ENCODE data around the gene NF1.
A peak's percentile ranks its signal among the peaks of the same experiment; 100 is the strongest.

NF1 gene

DNA sequence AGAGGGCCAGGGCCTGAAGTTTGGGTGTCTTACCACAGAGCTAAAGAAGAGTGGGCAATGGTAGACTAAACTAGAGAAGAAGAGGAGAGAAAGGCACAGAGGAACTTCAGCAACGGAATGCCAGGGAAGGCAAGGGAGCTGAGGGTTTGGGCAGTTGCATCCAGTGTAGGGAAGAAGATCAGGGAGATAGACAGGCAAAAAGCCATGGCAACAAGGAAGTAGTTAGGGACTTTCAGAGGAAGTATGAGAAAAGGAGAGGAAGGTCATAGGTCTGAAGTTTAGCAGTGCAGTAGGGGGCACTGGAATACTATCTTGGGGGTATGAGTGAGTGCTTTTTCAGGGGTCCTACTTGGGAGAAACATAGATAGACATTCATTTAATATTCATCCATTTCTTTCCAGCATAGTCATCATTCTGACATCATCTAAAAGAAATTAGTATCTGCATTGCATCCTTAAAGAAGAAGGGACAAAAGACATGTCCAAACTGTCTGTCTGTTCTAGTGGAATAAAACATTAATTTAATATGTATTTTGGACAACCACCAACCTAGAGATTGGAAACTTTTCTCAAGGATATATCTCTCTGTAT lies 2.2 kb upstream of the NF1 start:
- Histone ChIP-seq H3K4me3 (ENCODE audit: insufficient read depth in 1 of 2, low read depth in 1 of 2, low read length in 2 of 2) (no peak overlapping the region), H3K36me3 (ENCODE audit: control insufficient read depth in 1 of 2, insufficient read depth in 2 of 2, low read depth in 1 of 2, low read length in 2 of 2) (no peaks in the 10 kb centered on the region), H2AFZ (ENCODE audit: low read depth, low read length) (no peak overlapping the region), H2BK120ac (ENCODE audit: low read depth, low read length) (no peak overlapping the region), H2BK5ac (ENCODE audit: low read depth, low read length, poor library complexity, severe bottlenecking) (no peak overlapping the region), H3K14ac (ENCODE audit: low read length in 2 of 2) (no peak overlapping the region), H3K27ac (ENCODE audit: low read length, poor library complexity, severe bottlenecking) (peak overlapping the region; percentile 25), H2AK5ac (ENCODE audit: low read length, severe bottlenecking) (peak overlapping the region; percentile 17), H3K23ac (ENCODE audit: low read length in 2 of 2) (no peak overlapping the region), H3K4me2 (ENCODE audit: low read length, poor library complexity, severe bottlenecking) (no peak overlapping the region), H3K9ac (ENCODE audit: low read length) (no peak overlapping the region), H2BK12ac (ENCODE audit: low read length in 2 of 2) (no peak overlapping the region), H3K18ac (ENCODE audit: low read depth in 1 of 2, low read length in 2 of 2) (no peak overlapping the region), H3K4me1 (ENCODE audit: control insufficient read depth, insufficient read depth, low read depth, low read length) (peaks cover under 1% of the 10 kb centered on the region), H3K4ac (ENCODE audit: low read depth in 1 of 2, low read length in 2 of 2) (no peak overlapping the region), H4K8ac (ENCODE audit: low read length) (no peak overlapping the region), H3K27me3 (ENCODE audit: control insufficient read depth in 1 of 2, insufficient read depth in 1 of 2, low read length in 2 of 2) (no peaks in the 10 kb centered on the region), H4K91ac (ENCODE audit: low read length) (no peak overlapping the region), H3K79me1 (replicated peaks; ENCODE audit: low read length, poor library complexity, severe bottlenecking) (no peaks in the 10 kb centered on the region), H2BK15ac (ENCODE audit: low read depth, poor library complexity, severe bottlenecking) (no peak overlapping the region), H3K9me3 (ENCODE audit: control insufficient read depth, low read length) (no peaks in the 10 kb centered on the region)
- DNase-seq: peak; percentile 14
- 90% methylated on average over 1 of the region's 1 CpG for WGBS

DNA sequence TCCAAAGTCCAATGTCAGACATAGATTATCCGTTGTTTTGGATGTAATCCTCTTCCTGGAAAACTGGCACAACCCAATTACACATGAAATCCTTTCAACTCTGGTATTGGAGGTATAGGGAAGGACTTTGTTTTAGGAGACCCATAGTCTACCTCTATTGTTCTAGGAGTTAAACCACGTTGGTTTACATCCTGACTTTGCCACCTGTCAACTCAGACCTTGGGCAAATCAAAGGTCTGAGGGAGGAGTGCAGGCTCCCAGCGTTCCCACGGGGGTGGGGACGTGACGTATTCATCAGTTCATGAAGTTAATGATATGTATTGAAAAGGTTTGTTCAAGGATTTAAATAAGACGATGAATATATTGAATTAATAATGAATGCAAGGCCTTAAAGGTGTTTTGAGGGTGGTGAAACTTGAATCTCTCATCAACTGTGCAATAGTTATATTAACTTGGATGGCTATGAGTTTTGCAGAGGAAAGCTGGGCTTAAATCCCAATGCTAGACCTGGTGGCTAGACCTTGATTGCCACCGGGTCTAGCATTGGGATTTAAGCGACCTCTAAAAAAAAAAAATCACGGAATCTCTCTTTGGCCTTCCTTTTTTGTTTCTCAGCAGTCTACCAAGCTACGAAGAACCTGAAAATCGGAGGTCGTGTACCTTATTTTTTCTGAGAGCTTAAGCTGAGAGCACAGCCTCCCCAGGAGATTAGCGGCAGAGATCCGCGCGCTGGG lies 744 bp upstream of the NF1 start:
- no peak for DNase-seq
- Histone ChIP-seq H3K27me3 (ENCODE audit: control insufficient read depth in 1 of 2, insufficient read depth in 1 of 2, low read length in 2 of 2) (no peaks in the 10 kb centered on the region), H3K23ac (ENCODE audit: low read length in 2 of 2) (no peak overlapping the region), H2AK5ac (ENCODE audit: low read length, severe bottlenecking) (no peak overlapping the region), H3K4me1 (ENCODE audit: control insufficient read depth, insufficient read depth, low read depth, low read length) (peaks cover 4% of the 10 kb centered on the region), H3K4ac (ENCODE audit: low read depth in 1 of 2, low read length in 2 of 2) (no peak overlapping the region), H3K14ac (ENCODE audit: low read length in 2 of 2) (no peak overlapping the region), H3K27ac (ENCODE audit: low read length, poor library complexity, severe bottlenecking) (peak overlapping the region; percentile 89), H4K91ac (ENCODE audit: low read length) (no peak overlapping the region), H3K4me2 (ENCODE audit: low read length, poor library complexity, severe bottlenecking) (peak overlapping the region; percentile 74), H3K9me3 (ENCODE audit: control insufficient read depth, low read length) (no peaks in the 10 kb centered on the region), H3K36me3 (ENCODE audit: control insufficient read depth in 1 of 2, insufficient read depth in 2 of 2, low read depth in 1 of 2, low read length in 2 of 2) (no peaks in the 10 kb centered on the region), H3K79me1 (replicated peaks; ENCODE audit: low read length, poor library complexity, severe bottlenecking) (no peaks in the 10 kb centered on the region), H3K4me3 (ENCODE audit: insufficient read depth in 1 of 2, low read depth in 1 of 2, low read length in 2 of 2) (peak overlapping the region; percentile 81 to 94), H2AFZ (ENCODE audit: low read depth, low read length) (no peak overlapping the region), H2BK15ac (ENCODE audit: low read depth, poor library complexity, severe bottlenecking) (peak overlapping the region; percentile 63), H3K18ac (ENCODE audit: low read depth in 1 of 2, low read length in 2 of 2) (no peak overlapping the region), H2BK120ac (ENCODE audit: low read depth, low read length) (peak overlapping the region; percentile 21), H2BK12ac (ENCODE audit: low read length in 2 of 2) (no peak overlapping the region), H3K9ac (ENCODE audit: low read length) (peak overlapping the region; percentile 84), H4K8ac (ENCODE audit: low read length) (peak overlapping the region; percentile 90), H2BK5ac (ENCODE audit: low read depth, low read length, poor library complexity, severe bottlenecking) (no peak overlapping the region)
- 27% methylated on average over 16 of the region's 17 CpGs for WGBS

DNA sequence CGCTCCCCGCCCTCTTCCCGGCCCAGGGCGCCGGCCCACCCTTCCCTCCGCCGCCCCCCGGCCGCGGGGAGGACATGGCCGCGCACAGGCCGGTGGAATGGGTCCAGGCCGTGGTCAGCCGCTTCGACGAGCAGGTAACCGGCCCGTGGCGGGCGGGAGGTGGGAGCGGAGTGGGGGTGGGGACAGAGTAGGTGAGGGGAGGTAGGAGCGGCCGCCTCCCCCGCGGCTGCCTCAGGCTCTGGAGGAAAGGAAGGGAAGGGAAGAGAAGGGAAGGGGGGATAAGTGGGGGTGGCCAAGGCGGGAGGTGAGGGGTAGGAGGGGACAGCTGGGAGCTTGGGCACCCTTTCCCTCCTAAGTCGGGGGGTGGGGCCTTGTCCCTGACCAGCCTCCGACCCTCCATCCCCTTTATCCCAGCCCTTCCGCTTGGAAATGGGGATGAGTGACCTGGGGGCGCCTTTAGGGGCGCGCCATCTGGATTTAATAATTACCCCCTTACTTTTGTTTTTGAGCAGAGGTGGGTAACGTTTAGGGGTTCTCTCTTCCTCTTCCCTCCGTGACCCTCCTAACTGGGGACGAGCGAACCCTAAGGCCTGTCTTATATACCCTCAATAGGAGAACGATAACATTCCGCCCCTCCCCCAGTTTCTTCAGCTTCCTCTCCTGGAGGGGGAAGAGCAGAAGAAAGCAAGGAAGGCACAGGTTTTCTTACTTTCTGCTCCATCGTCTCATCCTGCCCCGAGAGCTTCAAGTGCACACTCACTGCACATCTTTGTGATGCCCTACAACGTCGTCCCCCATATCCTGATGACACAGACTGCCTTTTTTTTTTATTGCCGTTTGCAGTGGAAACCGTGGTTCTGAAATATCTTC lies 694 bp downstream of the NF1 start:
- H3K36me3 ChIP-seq (ENCODE audit: control insufficient read depth in 1 of 2, insufficient read depth in 2 of 2, low read depth in 1 of 2, low read length in 2 of 2): no peaks in the 10 kb centered on the region
- H2BK5ac ChIP-seq (ENCODE audit: low read depth, low read length, poor library complexity, severe bottlenecking): peak overlapping the region; percentile 75
- peak overlapping the region; percentile 93 for H3K9ac ChIP-seq (ENCODE audit: low read length)
- H2AK5ac ChIP-seq (ENCODE audit: low read length, severe bottlenecking): no peak overlapping the region
- no peaks in the 10 kb centered on the region for H3K9me3 ChIP-seq (ENCODE audit: control insufficient read depth, low read length)
- H3K18ac ChIP-seq (ENCODE audit: low read depth in 1 of 2, low read length in 2 of 2): peak overlapping the region; percentile 91 to 100
- peak overlapping the region; percentile 51 for H2AFZ ChIP-seq (ENCODE audit: low read depth, low read length)
- WGBS: 0% methylated on average over 29 of the region's 45 CpGs
- H3K27ac ChIP-seq (ENCODE audit: low read length, poor library complexity, severe bottlenecking): peak overlapping the region; percentile 83
- H2BK15ac ChIP-seq (ENCODE audit: low read depth, poor library complexity, severe bottlenecking): peak overlapping the region; percentile 88
- H3K14ac ChIP-seq (ENCODE audit: low read length in 2 of 2): peak overlapping the region; percentile 5 to 40
- peak overlapping the region; percentile 92 for H3K4me2 ChIP-seq (ENCODE audit: low read length, poor library complexity, severe bottlenecking)
- H3K23ac ChIP-seq (ENCODE audit: low read length in 2 of 2): no peak overlapping the region
- peak overlapping the region; percentile 99 for H4K91ac ChIP-seq (ENCODE audit: low read length)
- H3K4me3 ChIP-seq (ENCODE audit: insufficient read depth in 1 of 2, low read depth in 1 of 2, low read length in 2 of 2): peak overlapping the region; percentile 81 to 94
- H3K4ac ChIP-seq (ENCODE audit: low read depth in 1 of 2, low read length in 2 of 2): peak overlapping the region; percentile 61 to 97
- DNase-seq: peak; percentile 74
- H3K27me3 ChIP-seq (ENCODE audit: control insufficient read depth in 1 of 2, insufficient read depth in 1 of 2, low read length in 2 of 2): no peaks in the 10 kb centered on the region
- peak overlapping the region; percentile 98 for H4K8ac ChIP-seq (ENCODE audit: low read length)
- peak overlapping the region; percentile 96 for H2BK120ac ChIP-seq (ENCODE audit: low read depth, low read length)
- H2BK12ac ChIP-seq (ENCODE audit: low read length in 2 of 2): no peak overlapping the region
- H3K79me1 ChIP-seq (replicated peaks; ENCODE audit: low read length, poor library complexity, severe bottlenecking): no peaks in the 10 kb centered on the region
- peaks cover 4% of the 10 kb centered on the region for H3K4me1 ChIP-seq (ENCODE audit: control insufficient read depth, insufficient read depth, low read depth, low read length)

DNA sequence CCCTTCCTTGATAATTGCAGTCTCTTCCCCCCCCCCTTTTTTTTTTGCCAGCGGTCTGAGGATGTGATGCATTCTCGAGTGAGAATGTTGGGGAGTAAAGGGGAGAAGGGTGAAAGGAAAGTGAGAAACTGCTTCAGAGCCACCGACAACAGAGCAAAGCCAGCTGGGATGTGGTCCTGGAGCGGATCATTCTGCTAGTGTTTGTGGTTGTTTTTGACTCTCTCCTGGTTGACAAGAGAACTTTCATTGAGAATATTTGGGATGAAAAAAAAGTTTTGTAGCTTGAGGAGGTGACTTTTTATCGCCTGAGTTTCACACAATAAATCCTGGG lies 1.3 kb downstream of the NF1 start:
- Histone ChIP-seq H3K27me3 (ENCODE audit: control insufficient read depth in 1 of 2, insufficient read depth in 1 of 2, low read length in 2 of 2) (no peaks in the 10 kb centered on the region), H2AFZ (ENCODE audit: low read depth, low read length) (no peak overlapping the region), H2BK15ac (ENCODE audit: low read depth, poor library complexity, severe bottlenecking) (no peak overlapping the region), H3K4me1 (ENCODE audit: control insufficient read depth, insufficient read depth, low read depth, low read length) (peaks cover 4% of the 10 kb centered on the region), H4K8ac (ENCODE audit: low read length) (no peak overlapping the region), H3K9ac (ENCODE audit: low read length) (peak overlapping the region; percentile 93), H2AK5ac (ENCODE audit: low read length, severe bottlenecking) (no peak overlapping the region), H3K4me2 (ENCODE audit: low read length, poor library complexity, severe bottlenecking) (peak overlapping the region; percentile 92), H2BK5ac (ENCODE audit: low read depth, low read length, poor library complexity, severe bottlenecking) (peak overlapping the region; percentile 62), H3K27ac (ENCODE audit: low read length, poor library complexity, severe bottlenecking) (peak overlapping the region; percentile 83), H2BK12ac (ENCODE audit: low read length in 2 of 2) (no peak overlapping the region), H3K4ac (ENCODE audit: low read depth in 1 of 2, low read length in 2 of 2) (peak overlapping the region in 1 of 2 experiments; percentile 61), H3K79me1 (replicated peaks; ENCODE audit: low read length, poor library complexity, severe bottlenecking) (peaks cover 2% of the 10 kb centered on the region), H3K14ac (ENCODE audit: low read length in 2 of 2) (peak overlapping the region in 1 of 2 experiments; percentile 20), H3K4me3 (ENCODE audit: insufficient read depth in 1 of 2, low read depth in 1 of 2, low read length in 2 of 2) (peak overlapping the region in 1 of 2 experiments; percentile 94), H3K36me3 (ENCODE audit: control insufficient read depth in 1 of 2, insufficient read depth in 2 of 2, low read depth in 1 of 2, low read length in 2 of 2) (no peaks in the 10 kb centered on the region), H4K91ac (ENCODE audit: low read length) (no peak overlapping the region), H3K23ac (ENCODE audit: low read length in 2 of 2) (no peak overlapping the region), H3K18ac (ENCODE audit: low read depth in 1 of 2, low read length in 2 of 2) (peak overlapping the region in 1 of 2 experiments; percentile 70), H3K9me3 (ENCODE audit: control insufficient read depth, low read length) (no peaks in the 10 kb centered on the region), H2BK120ac (ENCODE audit: low read depth, low read length) (no peak overlapping the region)
- no peak for DNase-seq
- 2% methylated on average over 4 of the region's 5 CpGs for WGBS
